ENCODE results near the gene LPIN3. TPM values are rescaled to one million over a fixed set of nuclear protein-coding genes. Genes with fewer than 3 reads are reported as not detected.

LPIN3 gene
- total RNA-seq, 4 donors from 2014 or later, result 7.6 to 19.8 (median 10.7) TPM

- intact Hi-C loops (cut with DNase I), result no loop called here
- WGBS, result 90% methylated on average over 4 of the region's 4 CpGs
- Histone ChIP-seq H3K27ac (replicated peaks in 1 of 4) (no peak overlapping the region), H3K4me1 (peaks cover 0 to 8% (median 7%) of the 10 kb centered on the region in 4 donors), H3K4me3 (no peak overlapping the region), H3K27me3 (peaks cover 0 to 37% (median 6%) of the 10 kb centered on the region in 4 donors), H3K9me3 (peaks cover 0 to 9% (median 0%) of the 10 kb centered on the region in 4 donors), H3K36me3 (no peaks in the 10 kb centered on the region)
- DNase-seq (ENCODE audit: extremely low spot score), result no peak
- TF ChIP-seq EP300 (IDR thresholded peaks at IDR 0.05), result no peak
- no peak for TF ChIP-seq POLR2AphosphoS5 (IDR thresholded peaks at IDR 0.05)
- TF ChIP-seq CTCF (IDR thresholded peaks at IDR 0.05), result no peak
- no peak for TF ChIP-seq POLR2A (IDR thresholded peaks at IDR 0.05; ENCODE audit: low read depth)
These were observed 30.8 kb downstream of the LPIN3 start for GRCh38 chr20:41371371-41371770.

GRCh38 chr20:41373251-41373783 is 32.7 kb downstream of the LPIN3 start:
- no peak for TF ChIP-seq POLR2AphosphoS5 (IDR thresholded peaks at IDR 0.05)
- TF ChIP-seq CTCF (IDR thresholded peaks at IDR 0.05), result no peak
- no peak for TF ChIP-seq EP300 (IDR thresholded peaks at IDR 0.05)
- TF ChIP-seq POLR2A (IDR thresholded peaks at IDR 0.05; ENCODE audit: low read depth), result no peak
- Histone ChIP-seq H3K9me3 (peaks cover 0 to 9% (median 0%) of the 10 kb centered on the region in 4 donors), H3K27me3 (peaks cover 0 to 19% (median 0%) of the 10 kb centered on the region in 4 donors), H3K36me3 (no peaks in the 10 kb centered on the region), H3K4me3 (no peak overlapping the region), H3K4me1 (no peaks in the 10 kb centered on the region), H3K27ac (replicated peaks in 1 of 4) (no peak overlapping the region)
- no peak for DNase-seq (ENCODE audit: extremely low spot score)
- WGBS, result 73% methylated on average over 11 of the region's 11 CpGs
- intact Hi-C loops (cut with DNase I), result no loop called here

DNA sequence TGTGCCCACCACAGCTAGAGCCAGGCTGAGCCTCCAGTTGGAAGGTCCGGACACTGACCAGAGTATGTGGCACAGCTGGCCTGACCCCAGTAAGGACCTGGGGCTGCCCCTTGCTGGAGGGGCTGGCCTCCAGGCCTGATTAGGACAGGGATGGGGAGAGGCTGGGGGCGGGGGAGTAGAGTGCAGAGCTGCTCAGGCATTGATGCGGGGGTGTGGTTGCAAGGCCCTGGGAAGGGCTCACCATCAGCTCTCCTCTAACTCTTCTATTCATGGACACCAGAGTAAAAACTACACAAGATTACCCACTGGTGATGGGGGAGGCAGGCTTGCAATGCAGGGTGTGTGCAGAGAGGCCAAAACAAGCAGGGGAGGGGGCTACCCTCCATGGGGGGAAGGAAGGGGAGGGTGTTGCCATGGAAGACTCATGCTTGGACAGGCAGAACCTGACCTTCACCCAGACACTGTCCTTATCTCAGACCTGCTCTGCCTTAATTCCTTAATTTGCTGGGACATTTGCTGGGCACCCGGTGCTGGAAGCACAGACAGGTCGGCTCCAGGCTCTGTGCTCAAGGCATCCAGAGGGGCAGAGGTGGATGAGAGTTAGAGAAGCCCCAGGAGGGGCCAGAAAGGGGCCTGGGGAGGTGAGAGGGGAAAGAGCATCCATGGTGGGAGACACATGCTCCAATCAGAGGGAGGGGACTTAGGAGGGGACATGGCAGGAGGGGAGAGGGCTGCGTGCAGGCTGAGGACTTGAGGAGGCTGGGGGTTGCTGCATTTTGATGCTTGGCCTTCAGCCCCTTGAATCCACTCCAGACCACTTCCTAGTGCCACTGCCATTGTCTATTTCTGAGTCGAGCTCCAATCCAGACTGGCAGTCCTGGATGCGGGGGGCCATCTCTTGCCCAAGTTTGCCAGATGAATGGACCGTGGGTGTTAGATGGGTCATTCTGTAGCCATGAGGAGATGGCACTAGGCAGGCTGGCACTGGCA is 33.6 kb downstream of the LPIN3 start:
- DNase-seq (ENCODE audit: extremely low spot score), result no peak
- H3K27me3 ChIP-seq, result peaks cover 0 to 14% (median 0%) of the 10 kb centered on the region in 4 donors
- H3K9me3 ChIP-seq, result peaks cover 0 to 9% (median 0%) of the 10 kb centered on the region in 4 donors
- H3K27ac ChIP-seq (replicated peaks in 1 of 4), result no peak overlapping the region
- WGBS, result 92% methylated on average over 9 of the region's 9 CpGs
- TF ChIP-seq POLR2AphosphoS5 (IDR thresholded peaks at IDR 0.05) (no peak), CTCF (IDR thresholded peaks at IDR 0.05) (no peak), EP300 (IDR thresholded peaks at IDR 0.05) (no peak), POLR2A (IDR thresholded peaks at IDR 0.05; ENCODE audit: low read depth) (no peak)
- intact Hi-C loops (cut with DNase I), result no loop called here
- H3K36me3 ChIP-seq, result no peaks in the 10 kb centered on the region
- H3K4me1 ChIP-seq, result no peaks in the 10 kb centered on the region
- H3K4me3 ChIP-seq, result no peak overlapping the region

GRCh38 chr20:41375846-41376245 is 35.2 kb downstream of the LPIN3 start:
- Histone ChIP-seq H3K36me3 (no peaks in the 10 kb centered on the region), H3K9me3 (peaks cover 0 to 9% (median 0%) of the 10 kb centered on the region in 4 donors), H3K4me3 (no peak overlapping the region), H3K4me1 (no peaks in the 10 kb centered on the region), H3K27me3 (peaks cover 0 to 14% (median 0%) of the 10 kb centered on the region in 4 donors), H3K27ac (replicated peaks in 1 of 4) (no peak overlapping the region)
- WGBS, result 94% methylated on average over 9 of the region's 9 CpGs
- no peak for DNase-seq (ENCODE audit: extremely low spot score)
- TF ChIP-seq CTCF (IDR thresholded peaks at IDR 0.05) (no peak), POLR2A (IDR thresholded peaks at IDR 0.05; ENCODE audit: low read depth) (no peak), POLR2AphosphoS5 (IDR thresholded peaks at IDR 0.05) (no peak), EP300 (IDR thresholded peaks at IDR 0.05) (no peak)
- intact Hi-C loops (cut with DNase I), result no loop called here
